ENCODE data around the gene PCDHGB4.
"Not testable (repeated sequence)": the region's sequence is repeated elsewhere in the genome, so short reads cannot be mapped to it uniquely, and the experiment has no call there.

Gene PCDHGB4

GRCh38 chr5:141371572-141372475, 15.7 kb upstream of the PCDHGB4 start:
- TF ChIP-seq, protein P1, sequence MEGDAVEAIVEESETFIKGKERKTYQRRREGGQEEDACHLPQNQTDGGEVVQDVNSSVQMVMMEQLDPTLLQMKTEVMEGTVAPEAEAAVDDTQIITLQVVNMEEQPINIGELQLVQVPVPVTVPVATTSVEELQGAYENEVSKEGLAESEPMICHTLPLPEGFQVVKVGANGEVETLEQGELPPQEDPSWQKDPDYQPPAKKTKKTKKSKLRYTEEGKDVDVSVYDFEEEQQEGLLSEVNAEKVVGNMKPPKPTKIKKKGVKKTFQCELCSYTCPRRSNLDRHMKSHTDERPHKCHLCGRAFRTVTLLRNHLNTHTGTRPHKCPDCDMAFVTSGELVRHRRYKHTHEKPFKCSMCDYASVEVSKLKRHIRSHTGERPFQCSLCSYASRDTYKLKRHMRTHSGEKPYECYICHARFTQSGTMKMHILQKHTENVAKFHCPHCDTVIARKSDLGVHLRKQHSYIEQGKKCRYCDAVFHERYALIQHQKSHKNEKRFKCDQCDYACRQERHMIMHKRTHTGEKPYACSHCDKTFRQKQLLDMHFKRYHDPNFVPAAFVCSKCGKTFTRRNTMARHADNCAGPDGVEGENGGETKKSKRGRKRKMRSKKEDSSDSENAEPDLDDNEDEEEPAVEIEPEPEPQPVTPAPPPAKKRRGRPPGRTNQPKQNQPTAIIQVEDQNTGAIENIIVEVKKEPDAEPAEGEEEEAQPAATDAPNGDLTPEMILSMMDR (IDR thresholded peaks at IDR 0.05; ENCODE audit: insufficient read depth, missing control alignments): no peak
- no peak for DNase-seq (ENCODE audit: insufficient read length, low spot score)
- no peak for FAIRE-seq

DNA sequence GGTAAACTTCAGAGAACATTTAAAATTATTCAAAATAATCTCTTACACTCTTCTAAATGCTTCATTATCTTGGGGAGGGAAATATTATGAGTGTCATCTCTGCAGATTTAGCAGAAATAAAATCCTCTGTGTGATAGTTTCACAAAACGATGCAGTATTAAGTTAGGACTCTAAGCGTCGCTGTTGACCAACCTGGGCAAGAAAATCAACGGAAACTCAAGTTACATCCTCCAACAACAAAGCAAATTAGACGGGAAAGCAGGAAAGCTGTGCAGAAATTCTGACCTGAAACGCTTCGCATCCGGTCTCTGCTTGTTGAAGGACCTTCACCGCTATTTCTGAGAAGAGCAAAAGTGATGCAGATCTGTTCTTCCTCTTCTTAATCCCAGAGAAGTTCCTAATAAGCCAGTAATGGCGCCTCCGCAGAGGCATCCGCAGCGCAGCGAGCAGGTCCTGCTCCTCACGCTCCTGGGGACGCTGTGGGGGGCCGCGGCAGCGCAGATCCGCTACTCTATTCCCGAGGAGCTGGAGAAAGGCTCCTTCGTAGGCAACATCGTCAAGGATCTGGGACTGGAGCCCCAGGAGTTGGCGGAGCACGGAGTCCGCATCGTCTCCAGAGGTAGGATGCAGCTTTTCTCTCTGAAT, 13.7 kb upstream of the PCDHGB4 start, which contains the start of gene PCDHGA6:
Gene PCDHGA6, plus strand, starts transcription at position 219 of the 645 bp plus-strand sequence. Its CDS starts 193 bp downstream, at position 412.
- FAIRE-seq: no peak
- DNase-seq (ENCODE audit: insufficient read length, low spot score): no peak

DNA sequence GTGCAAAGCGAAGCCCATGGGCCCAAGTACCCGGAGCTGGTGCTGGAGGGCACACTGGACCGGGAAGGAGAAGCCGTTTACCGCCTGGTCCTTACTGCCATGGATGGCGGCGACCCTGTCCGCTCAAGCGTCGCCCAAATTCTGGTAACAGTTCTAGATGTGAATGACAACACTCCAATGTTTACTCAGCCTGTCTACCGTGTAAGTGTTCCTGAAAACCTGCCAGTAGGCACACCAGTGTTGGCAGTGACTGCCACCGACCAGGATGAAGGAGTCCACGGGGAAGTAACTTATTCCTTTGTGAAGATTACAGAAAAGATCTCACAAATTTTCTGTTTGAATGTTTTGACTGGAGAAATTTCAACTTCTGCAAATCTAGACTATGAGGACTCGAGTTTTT, 12.9 kb upstream of the PCDHGB4 start:
- TF ChIP-seq, protein P1 (IDR thresholded peaks at IDR 0.05; ENCODE audit: insufficient read depth, missing control alignments): no peak
- DNase-seq (ENCODE audit: insufficient read length, low spot score) (no peak), FAIRE-seq (no peak)

More for the DNA sequence above, 13.7 kb upstream of the PCDHGB4 start, which contains the start of gene PCDHGA6:
- TF ChIP-seq, protein P1 (IDR thresholded peaks at IDR 0.05; ENCODE audit: insufficient read depth, missing control alignments): peak; percentile 11

GRCh38 chr5:141375444-141376155, 11.9 kb upstream of the PCDHGB4 start:
- FAIRE-seq; DNase-seq (ENCODE audit: insufficient read length, low spot score): not testable (repeated sequence)

DNA sequence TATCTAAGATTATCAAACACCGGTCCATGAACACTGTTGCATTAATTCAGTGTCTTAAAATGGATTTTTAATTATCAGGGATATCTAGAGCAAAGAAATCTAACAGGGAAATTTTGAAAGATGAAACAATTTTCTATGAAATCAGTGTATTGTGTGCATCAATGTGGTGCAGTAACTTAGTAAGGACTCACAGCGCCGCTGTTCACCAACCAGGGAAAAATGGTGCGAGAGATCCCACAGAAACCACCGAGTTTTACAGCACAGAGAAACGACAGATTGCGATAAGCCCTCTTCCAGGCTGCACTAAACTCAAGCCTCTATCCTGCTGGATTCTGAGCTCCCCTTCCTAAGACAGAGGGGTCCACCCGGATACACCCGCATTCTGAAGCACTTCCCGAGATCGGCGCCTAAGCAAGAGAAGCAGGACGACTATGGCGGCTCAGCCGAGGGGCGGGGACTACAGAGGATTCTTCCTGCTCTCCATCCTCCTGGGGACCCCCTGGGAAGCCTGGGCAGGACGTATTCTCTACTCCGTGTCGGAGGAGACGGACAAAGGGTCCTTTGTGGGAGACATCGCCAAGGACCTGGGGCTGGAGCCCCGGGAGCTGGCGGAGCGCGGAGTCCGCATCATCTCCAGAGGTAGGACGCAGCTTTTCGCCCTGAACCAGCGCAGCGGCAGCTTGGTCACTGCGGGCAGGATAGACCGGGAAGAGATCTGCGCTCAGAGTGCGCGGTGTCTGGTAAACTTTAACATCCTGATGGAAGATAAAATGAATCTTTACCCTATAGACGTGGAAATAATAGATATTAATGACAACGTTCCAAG, 4.8 kb upstream of the PCDHGB4 start, which contains the start of gene PCDHGA7:
Gene PCDHGA7, plus strand, starts transcription at position 274 of the 826 bp plus-strand sequence. Its CDS starts 158 bp downstream, at position 432.
- TF ChIP-seq, protein P1 (IDR thresholded peaks at IDR 0.05; ENCODE audit: insufficient read depth, missing control alignments): no peak
- DNase-seq (ENCODE audit: insufficient read length, low spot score) (no peak), FAIRE-seq (no peak)

- DNase-seq (ENCODE audit: insufficient read length, low spot score): no peak
- no peak for FAIRE-seq
- TF ChIP-seq, protein P1 (IDR thresholded peaks at IDR 0.05; ENCODE audit: insufficient read depth, missing control alignments): no peak
Measured at GRCh38 chr5:141383345-141383744, 4.2 kb upstream of the PCDHGB4 start.

Data from D721Med (cell line).